ENCODE data around the gene MFAP3L. TPM values are rescaled to one million over a fixed set of nuclear protein-coding genes. Genes with fewer than 3 reads are reported as not detected.
"Not testable (repeated sequence)": the region's sequence is repeated elsewhere in the genome, so short reads cannot be mapped to it uniquely, and the experiment has no call there.

MFAP3L gene
- total and polyA plus RNA-seq, 2 donors from 2014 or later = 18.4 to 35.1 TPM

GRCh38 chr4:169952236-169953002, 73.8 kb downstream of the MFAP3L start:
- Histone ChIP-seq H3K9ac (ENCODE audit: low read length in 3 of 3) (no peak overlapping the region), H3K9me3 (ENCODE audit: control insufficient read depth in 2 of 3, insufficient read depth in 1 of 3, low read length in 3 of 3) (no peaks in the 10 kb centered on the region), H3K27me3 (ENCODE audit: control insufficient read depth, insufficient read depth, low read length) (no peaks in the 10 kb centered on the region), H3K4me3 (ENCODE audit: low read length in 3 of 3) (no peak overlapping the region), H3K36me3 (ENCODE audit: control insufficient read depth in 2 of 3, insufficient read depth in 3 of 3, low read length in 3 of 3) (no peaks in the 10 kb centered on the region), H3K27ac (ENCODE audit: low read depth in 2 of 2, low read length in 2 of 2) (no peak overlapping the region), H3K4me1 (ENCODE audit: control insufficient read depth in 2 of 3, insufficient read depth in 2 of 3, low read depth in 1 of 3, low read length in 3 of 3) (no peaks in the 10 kb centered on the region)
- no peak for TF ChIP-seq CTCF (IDR thresholded peaks at IDR 0.05; ENCODE audit: borderline replicate concordance, extremely low read depth, insufficient read depth)
- intact Hi-C loops (cut with DNase I) = no loop called here
- no peak for DNase-seq
- FAIRE-seq = no peak

GRCh38 chr4:169948271-169948670, 77.9 kb downstream of the MFAP3L start:
- no peaks in the 10 kb centered on the region for H3K36me3 ChIP-seq (ENCODE audit: control insufficient read depth in 2 of 3, insufficient read depth in 3 of 3, low read length in 3 of 3)
- no peak overlapping the region for H3K4me3 ChIP-seq (ENCODE audit: low read length in 3 of 3)
- intact Hi-C loops (cut with DNase I) = no loop called here
- no peaks in the 10 kb centered on the region for H3K9me3 ChIP-seq (ENCODE audit: control insufficient read depth in 2 of 3, insufficient read depth in 1 of 3, low read length in 3 of 3)
- H3K9ac ChIP-seq (ENCODE audit: low read length in 3 of 3) = no peak overlapping the region
- peaks cover 0 to 6% (median 2%) of the 10 kb centered on the region in 3 donors for H3K4me1 ChIP-seq (ENCODE audit: control insufficient read depth in 2 of 3, insufficient read depth in 2 of 3, low read depth in 1 of 3, low read length in 3 of 3)
- TF ChIP-seq CTCF (IDR thresholded peaks at IDR 0.05; ENCODE audit: borderline replicate concordance, extremely low read depth, insufficient read depth) = no peak
- H3K27me3 ChIP-seq (ENCODE audit: control insufficient read depth, insufficient read depth, low read length) = no peaks in the 10 kb centered on the region
- no peak overlapping the region for H3K27ac ChIP-seq (ENCODE audit: low read depth in 2 of 2, low read length in 2 of 2)
- no peak for FAIRE-seq
- no peak for DNase-seq

- DNase-seq (no peak), FAIRE-seq (no peak)
- intact Hi-C loops (cut with DNase I) = no loop called here
- no peak overlapping the region for H3K27ac ChIP-seq (ENCODE audit: low read depth in 2 of 2, low read length in 2 of 2)
- no peaks in the 10 kb centered on the region for H3K36me3 ChIP-seq (ENCODE audit: control insufficient read depth in 2 of 3, insufficient read depth in 3 of 3, low read length in 3 of 3)
- no peak for TF ChIP-seq CTCF (IDR thresholded peaks at IDR 0.05; ENCODE audit: borderline replicate concordance, extremely low read depth, insufficient read depth)
- H3K9me3 ChIP-seq (ENCODE audit: control insufficient read depth in 2 of 3, insufficient read depth in 1 of 3, low read length in 3 of 3) = no peaks in the 10 kb centered on the region
- H3K9ac ChIP-seq (ENCODE audit: low read length in 3 of 3) = no peak overlapping the region
- peaks cover 0 to 21% (median 10%) of the 10 kb centered on the region in 3 donors for H3K4me1 ChIP-seq (ENCODE audit: control insufficient read depth in 2 of 3, insufficient read depth in 2 of 3, low read depth in 1 of 3, low read length in 3 of 3)
- no peak overlapping the region for H3K4me3 ChIP-seq (ENCODE audit: low read length in 3 of 3)
- H3K27me3 ChIP-seq (ENCODE audit: control insufficient read depth, insufficient read depth, low read length) = no peaks in the 10 kb centered on the region
These were observed 80.6 kb downstream of the MFAP3L start for GRCh38 chr4:169945636-169946035.

GRCh38 chr4:169943601-169944000, 82.6 kb downstream of the MFAP3L start:
- peaks cover 0 to 21% (median 10%) of the 10 kb centered on the region in 3 donors for H3K4me1 ChIP-seq (ENCODE audit: control insufficient read depth in 2 of 3, insufficient read depth in 2 of 3, low read depth in 1 of 3, low read length in 3 of 3)
- H3K9me3 ChIP-seq (ENCODE audit: control insufficient read depth in 2 of 3, insufficient read depth in 1 of 3, low read length in 3 of 3) = not testable (repeated sequence)

More at GRCh38 chr4:169943601-169944000, 82.6 kb downstream of the MFAP3L start:
- FAIRE-seq; intact Hi-C loops (cut with DNase I); H3K36me3 ChIP-seq (ENCODE audit: control insufficient read depth in 2 of 3, insufficient read depth in 3 of 3, low read length in 3 of 3); H3K27me3 ChIP-seq (ENCODE audit: control insufficient read depth, insufficient read depth, low read length); DNase-seq: not testable (repeated sequence)
- H3K4me3 ChIP-seq (ENCODE audit: low read length in 3 of 3) = peak overlapping the region in 1 of 3 donors; percentile 51
- H3K9ac ChIP-seq (ENCODE audit: low read length in 3 of 3) = peak overlapping the region in 1 of 3 donors; percentile 38
- peak overlapping the region; percentile 81 to 91 for H3K27ac ChIP-seq (ENCODE audit: low read depth in 2 of 2, low read length in 2 of 2)
